NCI-H524 treated with DMSO at 0.1 percent for 48 hours (cell line): Measurements from ENCODE around the gene CACNA1B.
"Not testable (repeated sequence)": the region's sequence is repeated elsewhere in the genome, so short reads cannot be mapped to it uniquely, and the experiment has no call there.

Experiments
- DNase-seq: peaks from one replicate; lab custom pipeline; 2025; lab: John Stamatoyannopoulos, UW

The CACNA1B gene

GRCh38 chr9:137889966-137890365, 12.4 kb downstream of the CACNA1B start:
- not testable (repeated sequence) for DNase-seq

GRCh38 chr9:137890768-137891587, 13.4 kb downstream of the CACNA1B start:
- DNase-seq = not testable (repeated sequence)

GRCh38 chr9:137891588-137892423, 14.2 kb downstream of the CACNA1B start:
- DNase-seq = no peak

GRCh38 chr9:137892424-137893191, 15.0 kb downstream of the CACNA1B start:
- no peak for DNase-seq

- no peak for DNase-seq
Measured at GRCh38 chr9:137893670-137894069, 16.1 kb downstream of the CACNA1B start.

GRCh38 chr9:137899551-137900360, 22.2 kb downstream of the CACNA1B start:
- DNase-seq = no peak

- no peak for DNase-seq
Measured at GRCh38 chr9:137900584-137901310, 23.2 kb downstream of the CACNA1B start.

GRCh38 chr9:137902646-137903045, 25.1 kb downstream of the CACNA1B start:
- DNase-seq = no peak

GRCh38 chr9:137905740-137906139, 28.2 kb downstream of the CACNA1B start:
- DNase-seq = no peak

GRCh38 chr9:137907776-137908175, 30.2 kb downstream of the CACNA1B start:
- DNase-seq = no peak

GRCh38 chr9:137912671-137913070, 35.1 kb downstream of the CACNA1B start:
- no peak for DNase-seq

- DNase-seq = no peak
Measured at GRCh38 chr9:137913132-137913531, 35.5 kb downstream of the CACNA1B start.

GRCh38 chr9:137913771-137914767, 36.5 kb downstream of the CACNA1B start:
- no peak for DNase-seq

GRCh38 chr9:137916540-137916939, 39.0 kb downstream of the CACNA1B start:
- no peak for DNase-seq

- DNase-seq = no peak
Measured at GRCh38 chr9:137917116-137917515, 39.5 kb downstream of the CACNA1B start.

- no peak for DNase-seq
Measured at GRCh38 chr9:137917795-137918194, 40.2 kb downstream of the CACNA1B start.

- DNase-seq = no peak
Measured at GRCh38 chr9:137918331-137919094, 40.9 kb downstream of the CACNA1B start.

- DNase-seq = no peak
Measured at GRCh38 chr9:137919095-137919465, 41.5 kb downstream of the CACNA1B start.

- DNase-seq = no peak
Measured at GRCh38 chr9:137919649-137920141, 42.1 kb downstream of the CACNA1B start.
